Measurements from ENCODE around the gene MAP3K4. TPM values are rescaled to one million over a fixed set of nuclear protein-coding genes. Genes with fewer than 3 reads are reported as not detected.

MAP3K4 gene
- polyA plus RNA-seq, 1 donor from 2014 or later: 31.0 TPM

GRCh38 chr6:160965893-160966292 is 25.7 kb upstream of the MAP3K4 start:
- Histone ChIP-seq H3K79me2 (replicated peaks; ENCODE audit: insufficient read depth, low read length) (no peaks in the 10 kb centered on the region), H2AFZ (ENCODE audit: low read depth, low read length) (no peak overlapping the region), H4K20me1 (ENCODE audit: insufficient read depth) (no peaks in the 10 kb centered on the region), H3K36me3 (ENCODE audit: insufficient read depth, low read length) (no peaks in the 10 kb centered on the region), H3F3A (ENCODE audit: insufficient read depth, low read length, poor library complexity, severe bottlenecking) (no peaks in the 10 kb centered on the region), H3K9me2 (ENCODE audit: insufficient read depth, low read length) (no peaks in the 10 kb centered on the region), H3K27ac (ENCODE audit: low read length) (no peak overlapping the region), H3K4me2 (ENCODE audit: low read length) (no peak overlapping the region), H3K9me3 (ENCODE audit: low read length) (no peaks in the 10 kb centered on the region), H3K4me3 (ENCODE audit: low read length) (no peak overlapping the region), H3K27me3 (ENCODE audit: insufficient read depth, low read depth, low read length) (no peaks in the 10 kb centered on the region), H3K9ac (ENCODE audit: low read length) (no peak overlapping the region)
- no peak for TF ChIP-seq CTCF (IDR thresholded peaks at IDR 0.05; ENCODE audit: poor library complexity, severe bottlenecking)
- no peak for TF ChIP-seq REST (IDR thresholded peaks at IDR 0.05; ENCODE audit: borderline replicate concordance)
- no peak for TF ChIP-seq TAF1 (IDR thresholded peaks at IDR 0.05; ENCODE audit: low read depth)
- no peak for TF ChIP-seq RAD21 (conservative IDR thresholded peaks at IDR 0.05)
- no peak for TF ChIP-seq SMC3 (conservative IDR thresholded peaks at IDR 0.05; ENCODE audit: poor library complexity)
- TF ChIP-seq POLR2AphosphoS5 (IDR thresholded peaks at IDR 0.05): no peak
- TF ChIP-seq EP300 (conservative IDR thresholded peaks at IDR 0.05; ENCODE audit: poor library complexity, severe bottlenecking): no peak
- no peak for TF ChIP-seq MXI1 (conservative IDR thresholded peaks at IDR 0.05; ENCODE audit: poor library complexity, severe bottlenecking)
- no peak for TF ChIP-seq EZH2 (IDR thresholded peaks at IDR 0.05; ENCODE audit: borderline replicate concordance, insufficient read depth, low read length, poor library complexity, severe bottlenecking)

DNA sequence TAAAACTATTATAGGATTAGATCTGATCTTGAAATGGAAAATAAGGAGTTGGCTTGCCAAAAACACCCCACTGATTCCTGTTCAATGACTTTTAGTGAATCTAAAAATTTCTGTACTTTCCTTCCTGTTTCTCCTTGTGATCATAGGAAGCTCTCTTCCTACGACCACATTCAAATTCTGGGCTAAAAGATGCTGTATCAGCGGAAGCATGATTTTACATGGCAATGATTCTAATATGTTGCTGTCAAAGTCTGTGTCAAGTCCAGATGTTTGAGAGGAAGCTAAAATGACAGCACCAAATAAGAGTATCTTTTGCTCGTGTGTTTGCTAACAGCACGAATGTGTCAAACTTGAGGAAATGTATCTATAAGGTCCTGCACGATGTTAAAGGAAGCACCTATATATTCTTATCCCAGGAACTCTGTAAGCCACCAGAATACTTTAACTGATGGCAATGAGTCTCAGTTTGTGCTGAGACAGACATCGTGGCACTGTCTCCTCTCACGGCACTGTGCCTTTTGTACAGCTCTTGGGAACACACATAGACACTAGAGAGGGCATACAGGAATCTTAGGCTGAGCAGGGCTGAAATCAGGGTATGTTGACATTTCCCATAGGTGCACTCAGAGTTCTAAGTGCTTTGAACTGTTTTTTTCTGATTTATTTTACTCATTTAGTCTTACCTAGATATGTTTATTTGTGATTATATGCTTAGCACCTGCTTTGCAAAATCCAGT is 24.9 kb upstream of the MAP3K4 start:
- Histone ChIP-seq H3K9me3 (ENCODE audit: low read length) (no peaks in the 10 kb centered on the region), H3K36me3 (ENCODE audit: insufficient read depth, low read length) (no peaks in the 10 kb centered on the region), H3K27me3 (ENCODE audit: insufficient read depth, low read depth, low read length) (no peaks in the 10 kb centered on the region), H3F3A (ENCODE audit: insufficient read depth, low read length, poor library complexity, severe bottlenecking) (no peaks in the 10 kb centered on the region), H3K79me2 (replicated peaks; ENCODE audit: insufficient read depth, low read length) (no peaks in the 10 kb centered on the region), H3K9ac (ENCODE audit: low read length) (no peak overlapping the region), H4K20me1 (ENCODE audit: insufficient read depth) (no peaks in the 10 kb centered on the region), H2AFZ (ENCODE audit: low read depth, low read length) (no peak overlapping the region), H3K4me3 (ENCODE audit: low read length) (no peak overlapping the region), H3K4me2 (ENCODE audit: low read length) (no peak overlapping the region), H3K9me2 (ENCODE audit: insufficient read depth, low read length) (no peaks in the 10 kb centered on the region), H3K27ac (ENCODE audit: low read length) (no peak overlapping the region)
- TF ChIP-seq MXI1 (conservative IDR thresholded peaks at IDR 0.05; ENCODE audit: poor library complexity, severe bottlenecking) (no peak), EP300 (conservative IDR thresholded peaks at IDR 0.05; ENCODE audit: poor library complexity, severe bottlenecking) (no peak), SMC3 (conservative IDR thresholded peaks at IDR 0.05; ENCODE audit: poor library complexity) (no peak), CTCF (IDR thresholded peaks at IDR 0.05; ENCODE audit: poor library complexity, severe bottlenecking) (no peak), RAD21 (conservative IDR thresholded peaks at IDR 0.05) (no peak), REST (IDR thresholded peaks at IDR 0.05; ENCODE audit: borderline replicate concordance) (no peak), EZH2 (IDR thresholded peaks at IDR 0.05; ENCODE audit: borderline replicate concordance, insufficient read depth, low read length, poor library complexity, severe bottlenecking) (no peak), TAF1 (IDR thresholded peaks at IDR 0.05; ENCODE audit: low read depth) (no peak), POLR2AphosphoS5 (IDR thresholded peaks at IDR 0.05) (no peak)
